Lung (tissue), 12 donors: ENCODE data around the gene KATNBL1. TPM values are rescaled to one million over a fixed set of nuclear protein-coding genes. Genes with fewer than 3 reads are reported as not detected.
"Not testable (repeated sequence)": the region's sequence is repeated elsewhere in the genome, so short reads cannot be mapped to it uniquely, and the experiment has no call there.

Source experiments
- ATAC-seq: fragments of 200-7000 bp; cut with Tn5 transposase; one replicate; pipeline ENCODE4 v1.9.1; 2020; ENCODE audit warnings: moderate number of reproducible peaks; ENCODE audit not compliant: insufficient read depth, low FRiP score
- DNase-seq, 3 donors: peaks; one replicate each; pipeline ENCODE4 v3.0.0-alpha.2; 2013 to 2017
- H3K27ac ChIP-seq, 2 donors: one replicate each; pipeline ENCODE4 v1.5.1; 2013; ENCODE audit warnings: mild to moderate bottlenecking in 2 of 2, moderate library complexity in 2 of 2, control low read depth in 1 of 2, inconsistent platforms in 1 of 2, low read depth in 1 of 2, low read length in 1 of 2
- H3K27me3 ChIP-seq, 3 donors: one replicate each; pipeline ENCODE4 v1.5.1; 2013; ENCODE audit warnings: low read length in 2 of 3; ENCODE audit not compliant: control insufficient read depth in 3 of 3, insufficient read depth in 3 of 3
- H3K36me3 ChIP-seq, 4 donors: one replicate each; pipeline ENCODE4 v1.5.1; 2013; ENCODE audit warnings: low read length in 4 of 4, mild to moderate bottlenecking in 1 of 4, moderate library complexity in 1 of 4; ENCODE audit not compliant: control insufficient read depth in 4 of 4, insufficient read depth in 4 of 4
- H3K4me1 ChIP-seq, 5 donors: one replicate each; pipeline ENCODE4 v1.5.1; 2013; ENCODE audit warnings: low read length in 5 of 5, mild to moderate bottlenecking in 2 of 5, moderate library complexity in 1 of 5; ENCODE audit not compliant: control insufficient read depth in 5 of 5, insufficient read depth in 5 of 5
- H3K4me3 ChIP-seq: one replicate; pipeline ENCODE4 v1.5.1; 2013; ENCODE audit warnings: mild to moderate bottlenecking, control low read depth, moderate library complexity
- H3K9ac ChIP-seq, 2 donors: one replicate each; pipeline ENCODE4 v1.5.1; 2013; ENCODE audit warnings: low read length in 2 of 2, control low read depth in 1 of 2; ENCODE audit not compliant: insufficient read depth in 1 of 2
- H3K9me3 ChIP-seq, 4 donors: one replicate each; pipeline ENCODE4 v1.5.1; 2013; ENCODE audit warnings: low read length in 3 of 4, mild to moderate bottlenecking in 1 of 4, moderate library complexity in 1 of 4; ENCODE audit not compliant: control insufficient read depth in 4 of 4, insufficient read depth in 3 of 4
- WGBS, 2 donors: extraction: QIAGEN DNeasy Blood & Tissue Kit; methylation state at CpG; one replicate each; pipeline ENCODE4 v1.1.7; 2013; 5-methylcytosine and 5-hydroxymethylcytosine counted together
- polyA plus RNA-seq, 2 donors: library from polyadenylated mRNA; stranded (reverse); fragments of 200-250 nt; gene quantifications; one replicate each; pipeline ENCODE4 v1.2.1, GENCODE V29; 2013
- total RNA-seq, 2 donors: library from RNA; depleted of rRNA in 1 of 2; stranded (reverse); fragments of >200 nt in 1 of 2; gene quantifications; one replicate each; pipeline ENCODE4 v1.2.1, GENCODE V29; 2014 to 2021
- TF ChIP-seq, protein P1 (sequence below): IDR thresholded peaks from 2 replicates; pipeline ENCODE4 v1.5.1; 2012; ENCODE audit warnings: mild to moderate bottlenecking; ENCODE audit errors: control extremely low read depth, extremely low read depth
- donor health status: control.
- donor health status: control.
- donor health status: Bipolar disorder and iron deficiency.
- donor health status: healthy.
- donor health status: DM: yes; HTN: yes; CAD: no.

The KATNBL1 gene
- total and polyA plus RNA-seq, 4 donors = 25.7 to 112 (median 36.9) TPM

DNA sequence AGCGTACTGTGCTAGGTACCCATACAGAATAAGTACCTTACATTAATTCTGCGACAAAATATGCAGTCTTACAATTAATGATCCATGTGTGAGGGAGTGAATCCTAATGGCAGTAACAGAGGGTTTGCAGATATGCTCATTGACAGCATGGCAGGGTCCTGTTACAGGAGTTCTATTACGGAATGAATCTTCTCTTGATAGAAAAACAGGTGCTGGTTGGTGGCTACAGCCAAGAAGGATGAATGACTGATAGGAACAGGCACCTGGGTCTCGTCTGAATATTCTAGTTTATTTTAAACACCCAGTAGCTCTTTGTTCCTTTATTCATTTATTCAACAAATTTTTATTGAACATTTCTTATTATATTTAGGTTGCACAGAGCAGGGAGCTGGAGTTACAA is 85.2 kb downstream of the KATNBL1 start:
- no peak overlapping the region for H3K9ac ChIP-seq
- H3K4me1 ChIP-seq = no peaks in the 10 kb centered on the region
- no peak overlapping the region for H3K4me3 ChIP-seq
- no peaks in the 10 kb centered on the region for H3K9me3 ChIP-seq
- DNase-seq (no peak), ATAC-seq (no peak)
- WGBS, 2 donors = 75 to 79% methylated on average over 4 of the region's 4 CpGs
- TF ChIP-seq, protein P1, sequence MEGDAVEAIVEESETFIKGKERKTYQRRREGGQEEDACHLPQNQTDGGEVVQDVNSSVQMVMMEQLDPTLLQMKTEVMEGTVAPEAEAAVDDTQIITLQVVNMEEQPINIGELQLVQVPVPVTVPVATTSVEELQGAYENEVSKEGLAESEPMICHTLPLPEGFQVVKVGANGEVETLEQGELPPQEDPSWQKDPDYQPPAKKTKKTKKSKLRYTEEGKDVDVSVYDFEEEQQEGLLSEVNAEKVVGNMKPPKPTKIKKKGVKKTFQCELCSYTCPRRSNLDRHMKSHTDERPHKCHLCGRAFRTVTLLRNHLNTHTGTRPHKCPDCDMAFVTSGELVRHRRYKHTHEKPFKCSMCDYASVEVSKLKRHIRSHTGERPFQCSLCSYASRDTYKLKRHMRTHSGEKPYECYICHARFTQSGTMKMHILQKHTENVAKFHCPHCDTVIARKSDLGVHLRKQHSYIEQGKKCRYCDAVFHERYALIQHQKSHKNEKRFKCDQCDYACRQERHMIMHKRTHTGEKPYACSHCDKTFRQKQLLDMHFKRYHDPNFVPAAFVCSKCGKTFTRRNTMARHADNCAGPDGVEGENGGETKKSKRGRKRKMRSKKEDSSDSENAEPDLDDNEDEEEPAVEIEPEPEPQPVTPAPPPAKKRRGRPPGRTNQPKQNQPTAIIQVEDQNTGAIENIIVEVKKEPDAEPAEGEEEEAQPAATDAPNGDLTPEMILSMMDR = no peak
- H3K27me3 ChIP-seq = no peaks in the 10 kb centered on the region
- H3K36me3 ChIP-seq = no peaks in the 10 kb centered on the region
- no peak overlapping the region for H3K27ac ChIP-seq

DNA sequence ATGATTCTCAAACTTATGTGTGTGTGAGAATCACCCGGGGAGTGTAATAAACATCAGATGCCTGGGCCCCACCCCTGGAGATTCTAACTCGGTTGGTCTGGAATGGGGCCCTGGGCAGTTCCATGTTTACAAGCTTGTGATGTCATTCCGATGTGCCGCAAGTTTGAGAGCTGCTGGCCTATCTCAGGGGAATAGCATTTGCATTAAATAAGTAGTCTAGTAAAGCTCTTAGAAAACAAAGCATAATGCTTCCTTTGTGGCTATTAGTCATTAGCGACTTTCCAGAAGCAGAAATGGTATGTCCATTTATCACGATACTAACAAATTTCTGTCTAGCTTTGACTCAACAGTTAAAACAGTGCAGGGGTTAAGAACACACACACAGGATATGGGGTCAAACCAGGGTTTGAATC is 87.1 kb downstream of the KATNBL1 start:
- DNase-seq (no peak), ATAC-seq (no peak)
- H3K36me3 ChIP-seq = no peaks in the 10 kb centered on the region
- TF ChIP-seq, protein P1 = no peak
- no peak overlapping the region for H3K27ac ChIP-seq
- no peaks in the 10 kb centered on the region for H3K9me3 ChIP-seq
- no peaks in the 10 kb centered on the region for H3K4me1 ChIP-seq
- WGBS, 2 donors = 72 to 84% methylated on average over 6 of the region's 6 CpGs
- no peak overlapping the region for H3K9ac ChIP-seq
- H3K27me3 ChIP-seq = no peaks in the 10 kb centered on the region
- H3K4me3 ChIP-seq = no peak overlapping the region

- H3K4me1 ChIP-seq, H3K4me3 ChIP-seq, H3K27me3 ChIP-seq, H3K9ac ChIP-seq, H3K36me3 ChIP-seq, ATAC-seq, DNase-seq, H3K27ac ChIP-seq, H3K9me3 ChIP-seq: not testable (repeated sequence)
- 77 to 85% methylated on average over 12 of the region's 12 CpGs for WGBS, 2 donors
These were observed 88.1 kb downstream of the KATNBL1 start for GRCh38 chr15:34121786-34122185.

GRCh38 chr15:34120420-34120819 is 89.5 kb downstream of the KATNBL1 start:
- not testable (repeated sequence) for H3K4me3 ChIP-seq, H3K9me3 ChIP-seq, ATAC-seq, H3K27me3 ChIP-seq, DNase-seq, H3K27ac ChIP-seq, H3K4me1 ChIP-seq, H3K36me3 ChIP-seq, H3K9ac ChIP-seq
- 55 to 56% methylated on average over 2 of the region's 2 CpGs for WGBS, 2 donors

DNA sequence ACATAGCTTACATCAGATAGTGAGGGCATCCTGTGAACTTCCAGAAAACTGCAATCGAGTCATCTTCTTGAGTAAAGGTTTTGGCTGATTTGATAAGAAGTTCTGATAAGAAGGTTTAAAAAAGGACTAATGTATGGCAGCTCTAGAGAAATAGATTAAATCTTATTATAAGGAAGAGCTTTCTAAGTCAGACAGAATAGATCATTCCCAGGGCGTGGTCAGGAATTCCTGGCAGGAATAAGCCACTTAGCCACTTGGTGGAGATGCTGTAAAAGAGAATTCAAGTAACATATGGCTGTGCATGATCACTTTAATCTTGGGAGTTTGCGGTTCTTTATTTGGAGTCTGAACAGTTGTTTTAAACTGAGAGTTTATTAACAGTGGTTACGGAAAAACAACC is 90.6 kb downstream of the KATNBL1 start:
- no peaks in the 10 kb centered on the region for H3K9me3 ChIP-seq
- TF ChIP-seq, protein P1 = no peak
- WGBS, 2 donors = 75 to 88% methylated on average over 4 of the region's 4 CpGs
- no peaks in the 10 kb centered on the region for H3K27me3 ChIP-seq
- H3K4me3 ChIP-seq = no peak overlapping the region
- ATAC-seq (no peak), DNase-seq (no peak)
- no peaks in the 10 kb centered on the region for H3K4me1 ChIP-seq
- H3K36me3 ChIP-seq = no peaks in the 10 kb centered on the region
- H3K27ac ChIP-seq = no peak overlapping the region
- H3K9ac ChIP-seq = no peak overlapping the region
